Stimulated activated CD4-positive, alpha-beta T cell treated with anti-CD3 and anti-CD28 coated beads, Interleukin-4, amount 100 ng/mL, for 4 hours (primary cell): ENCODE results near the gene CDC5L.
A peak's percentile ranks its signal among the peaks of the same experiment; 100 is the strongest.

Experiments used
- DNase-seq, 2 experiments: peaks; one replicate each; pipeline ENCODE4 v3.0.0-alpha.2; 2020

CDC5L gene

DNA sequence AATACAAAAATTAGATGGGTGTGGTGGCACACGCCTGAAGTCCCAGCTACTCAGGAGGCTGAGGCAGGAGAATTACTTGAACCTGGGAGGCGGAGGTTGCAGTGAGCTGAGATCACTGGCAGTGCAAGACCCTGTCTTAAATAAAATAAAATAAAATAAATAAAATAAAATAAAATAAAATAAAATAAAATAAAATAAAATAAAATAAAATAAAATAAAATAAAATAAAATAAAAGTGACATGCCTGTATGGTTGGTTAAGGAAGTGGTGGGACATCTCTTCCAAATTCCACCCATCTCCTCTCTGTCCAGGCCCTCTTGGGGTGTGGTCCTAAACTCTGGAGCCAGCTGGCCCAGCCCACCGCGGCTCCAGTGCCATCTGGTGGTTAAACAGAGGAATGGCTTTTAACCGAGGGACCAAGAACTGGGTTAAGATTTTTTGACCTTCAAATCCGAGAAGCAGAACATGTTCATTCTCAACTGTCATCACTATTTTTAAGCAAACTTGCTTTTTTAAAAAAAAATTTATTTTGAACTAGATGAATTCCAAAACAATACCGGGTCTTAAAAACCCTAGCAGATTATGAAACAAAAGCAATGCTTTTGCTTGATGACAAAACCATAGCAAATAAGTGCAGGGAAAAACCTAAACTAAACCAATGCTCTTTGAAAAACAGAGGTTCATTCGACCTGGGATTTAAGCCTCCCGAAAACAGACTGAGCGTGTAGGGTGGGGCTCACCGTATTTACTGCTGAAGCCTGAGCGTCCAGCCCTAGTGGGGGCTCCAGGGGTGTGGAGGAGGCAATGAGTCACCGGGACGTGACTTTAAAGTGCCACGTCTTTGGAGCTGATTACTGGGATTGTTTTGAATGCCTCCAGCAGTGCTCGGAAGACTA, 68.8 kb downstream of the CDC5L start:
- DNase-seq: peak; percentile 12 to 36

DNA sequence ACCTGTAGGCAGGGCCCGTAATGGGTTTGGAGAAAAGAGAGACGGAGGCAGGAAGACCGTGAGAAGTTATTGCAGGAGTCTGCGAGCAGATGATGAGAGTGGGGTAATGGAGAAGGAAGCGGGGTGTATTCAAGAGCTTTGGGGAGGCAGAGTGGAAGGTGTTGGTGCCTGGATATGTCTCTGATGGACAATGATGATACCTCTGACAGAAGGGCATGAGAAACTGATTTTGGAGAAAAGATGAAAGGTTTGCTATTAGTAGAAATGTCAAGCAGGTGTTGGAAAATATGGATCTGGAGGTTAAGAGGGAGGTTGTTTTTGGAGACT, 69.4 kb downstream of the CDC5L start:
- no peak for DNase-seq

- DNase-seq: no peak
These were observed 70.1 kb downstream of the CDC5L start for GRCh38 chr6:44457596-44457995.

DNA sequence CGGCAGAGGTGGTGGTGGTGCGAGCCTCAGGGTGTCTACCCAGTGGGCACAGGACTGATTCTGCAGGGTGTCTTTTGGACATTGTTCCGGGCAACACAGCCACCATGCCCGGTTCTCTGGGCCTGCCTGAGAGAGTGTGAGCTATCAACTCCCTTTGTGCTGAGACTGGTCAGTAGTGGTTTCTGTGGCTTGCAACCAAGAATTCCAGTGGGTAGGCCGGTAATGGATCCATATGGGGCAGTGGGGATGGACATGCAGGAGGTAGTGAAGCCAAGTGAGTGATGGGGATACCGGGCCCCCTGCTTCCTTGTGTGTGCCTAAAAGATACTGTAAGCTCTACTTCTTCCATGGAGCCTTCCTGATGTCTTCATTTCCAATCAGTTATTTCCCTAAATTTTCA, 71.0 kb downstream of the CDC5L start:
- no peak for DNase-seq

DNA sequence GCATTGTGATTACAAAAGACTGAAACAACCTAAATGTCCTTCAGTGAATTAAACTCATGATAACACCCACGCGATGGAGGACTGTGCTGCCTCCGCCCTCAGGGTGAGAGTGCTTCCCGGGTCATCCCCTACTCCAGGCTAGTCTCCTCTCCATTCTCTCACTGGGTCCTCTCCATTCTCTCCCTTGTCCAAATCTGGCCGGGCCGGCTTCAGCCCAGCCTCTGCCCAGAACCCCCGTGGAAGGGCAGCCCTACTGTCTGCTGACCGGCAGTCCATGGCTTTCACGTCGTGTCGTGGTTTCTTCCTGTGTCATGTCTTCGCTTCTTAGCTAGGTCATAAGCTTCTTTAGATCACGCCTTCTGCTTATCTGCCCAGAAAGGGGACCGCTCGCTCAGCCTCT, 74.8 kb downstream of the CDC5L start:
- DNase-seq: no peak

DNA sequence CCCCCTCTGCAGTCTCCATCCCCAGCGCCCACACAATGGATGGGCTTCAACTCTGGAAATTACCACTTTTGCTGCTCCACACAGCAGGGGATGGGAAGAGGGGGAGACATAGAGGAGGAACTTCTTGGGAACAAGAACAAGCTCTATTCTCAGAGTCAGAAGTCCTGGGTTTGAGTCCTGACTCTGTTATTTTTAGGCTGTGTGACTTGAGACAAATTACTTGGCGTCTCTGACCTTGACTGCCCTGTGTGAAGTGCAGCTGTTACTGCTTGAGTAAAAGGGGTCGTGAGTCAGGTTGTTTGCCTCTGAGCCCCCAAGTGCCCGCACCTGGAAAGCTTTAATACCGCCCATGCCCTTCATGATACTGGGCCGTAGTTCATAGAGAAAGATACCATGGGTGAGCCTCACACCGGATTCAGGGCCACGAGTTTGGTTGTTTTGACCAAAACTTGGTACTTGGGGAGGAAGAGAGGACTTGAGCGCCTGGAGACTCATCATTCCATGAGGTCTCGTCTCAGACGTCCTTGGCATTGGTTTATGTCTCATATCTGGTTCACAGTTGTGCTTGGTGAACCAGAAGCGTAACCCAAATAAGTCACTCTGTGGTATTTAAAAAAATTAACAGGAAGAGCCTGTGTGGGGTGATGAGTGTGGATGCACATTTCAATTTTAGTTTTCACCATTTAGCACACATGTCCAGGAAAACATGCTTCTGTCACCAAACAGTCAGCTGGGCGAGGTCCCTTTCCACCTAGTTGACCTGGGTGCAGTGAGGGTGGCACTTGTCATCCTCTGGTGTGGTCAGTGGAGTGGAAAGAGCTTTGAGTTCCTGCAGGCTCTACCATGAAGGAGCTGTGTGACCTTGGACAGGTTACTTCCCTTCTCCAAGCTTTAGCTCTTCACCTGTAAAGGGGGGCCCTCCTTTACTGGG, 75.6 kb downstream of the CDC5L start:
- no peak for DNase-seq

GRCh38 chr6:44463728-44464450, 76.4 kb downstream of the CDC5L start:
- no peak for DNase-seq

DNA sequence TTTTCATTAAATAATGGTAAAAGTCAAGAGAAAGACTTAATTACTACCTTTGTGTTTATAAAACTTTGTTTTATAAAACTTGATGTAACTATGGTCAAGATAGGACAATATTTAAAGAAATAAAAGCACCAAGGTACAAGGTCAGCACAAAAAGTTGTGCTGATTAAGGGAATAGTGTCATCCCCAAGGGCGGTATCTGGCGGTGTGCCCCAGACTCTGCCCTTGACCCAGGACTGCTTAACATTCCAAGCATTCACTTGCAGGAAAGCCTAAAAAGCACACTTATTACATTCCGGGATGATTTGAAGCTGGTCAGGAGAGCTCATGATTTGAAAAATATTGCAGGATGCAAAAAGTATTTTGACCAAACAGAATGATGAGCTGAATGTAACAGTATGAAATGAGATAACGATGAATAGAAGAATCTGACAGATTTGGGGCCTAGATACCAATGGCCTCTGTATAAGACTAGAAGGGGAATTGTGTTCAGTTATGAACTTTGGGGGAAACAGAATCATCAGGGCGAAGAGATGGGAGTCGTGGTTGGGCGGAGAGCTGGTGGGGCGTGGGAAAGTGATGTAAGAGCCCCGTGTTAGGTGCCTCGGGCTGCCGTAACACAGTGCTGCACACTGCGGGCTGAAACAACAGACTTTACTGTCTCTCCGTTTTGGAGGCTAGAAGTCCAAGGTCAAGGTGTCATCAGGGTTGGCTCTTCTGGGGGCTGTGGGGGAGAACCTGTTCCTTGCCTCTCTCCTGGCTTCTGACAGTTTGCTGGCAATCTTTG, 77.2 kb downstream of the CDC5L start:
- DNase-seq: no peak

- no peak for DNase-seq
These were observed 79.4 kb downstream of the CDC5L start for GRCh38 chr6:44466955-44467354.

GRCh38 chr6:44468835-44469234, 81.3 kb downstream of the CDC5L start:
- no peak for DNase-seq

- no peak for DNase-seq
These were observed 82.6 kb downstream of the CDC5L start for GRCh38 chr6:44470115-44470464.

DNA sequence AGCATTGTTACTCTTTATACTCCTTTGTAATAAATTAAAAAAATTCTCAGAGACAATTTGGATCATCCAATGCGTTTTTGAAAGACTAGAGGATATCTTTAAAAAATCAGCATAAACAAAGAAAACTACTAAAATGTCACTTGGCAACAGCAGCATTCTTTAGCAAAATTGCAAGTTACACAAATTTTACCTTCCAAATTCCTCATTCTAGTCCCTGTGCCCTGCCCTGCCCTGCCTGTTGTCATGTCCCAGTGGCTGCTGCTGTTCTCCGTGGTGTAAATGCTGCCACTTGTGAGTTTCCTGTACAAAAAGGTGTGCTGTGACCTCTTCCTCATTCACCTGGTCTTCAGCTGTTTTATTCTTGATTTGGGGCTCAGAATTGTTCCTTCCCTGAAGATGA, 83.2 kb downstream of the CDC5L start:
- no peak for DNase-seq

DNA sequence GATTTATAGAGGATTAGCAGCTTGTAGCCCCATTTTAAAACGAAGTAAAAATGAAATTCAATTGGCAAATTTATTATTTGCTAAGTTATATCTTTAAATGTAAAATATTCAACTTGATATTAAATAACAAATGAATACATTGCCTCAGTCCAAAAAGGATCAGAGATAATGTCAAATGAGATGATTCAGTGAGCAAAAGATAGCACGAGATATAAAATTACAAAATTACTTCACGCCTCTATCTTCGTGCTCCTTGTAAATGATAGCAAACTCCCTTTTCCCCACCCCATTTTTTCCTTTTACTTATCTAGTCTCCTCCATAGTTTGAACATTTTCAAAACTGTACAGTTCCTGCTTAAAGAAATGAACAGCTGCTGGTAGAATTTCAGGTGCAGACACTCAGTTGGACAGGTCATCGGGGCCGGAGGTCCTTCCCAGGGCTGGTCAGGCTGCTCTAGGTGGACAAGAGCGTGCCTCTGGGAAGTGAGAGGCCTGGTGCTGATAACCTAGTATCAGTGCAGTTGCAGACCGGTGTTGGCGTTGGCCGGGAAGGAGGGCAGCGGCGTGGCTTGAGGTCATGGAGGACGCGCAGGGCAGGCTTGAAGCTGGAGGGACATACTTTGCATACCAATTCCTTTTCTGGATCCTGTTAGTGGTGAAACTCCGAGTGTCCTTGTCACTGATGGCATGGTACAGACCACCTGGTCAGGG, 83.9 kb downstream of the CDC5L start:
- DNase-seq: no peak

- no peak for DNase-seq
These were observed 84.9 kb downstream of the CDC5L start for GRCh38 chr6:44472250-44472945.

GRCh38 chr6:44473393-44474189, 86.1 kb downstream of the CDC5L start:
- no peak for DNase-seq

GRCh38 chr6:44474190-44474631, 86.7 kb downstream of the CDC5L start:
- DNase-seq: no peak

GRCh38 chr6:44474643-44475042, 87.1 kb downstream of the CDC5L start:
- DNase-seq: no peak

- DNase-seq: no peak
These were observed 87.9 kb downstream of the CDC5L start for GRCh38 chr6:44475417-44475778.

DNA sequence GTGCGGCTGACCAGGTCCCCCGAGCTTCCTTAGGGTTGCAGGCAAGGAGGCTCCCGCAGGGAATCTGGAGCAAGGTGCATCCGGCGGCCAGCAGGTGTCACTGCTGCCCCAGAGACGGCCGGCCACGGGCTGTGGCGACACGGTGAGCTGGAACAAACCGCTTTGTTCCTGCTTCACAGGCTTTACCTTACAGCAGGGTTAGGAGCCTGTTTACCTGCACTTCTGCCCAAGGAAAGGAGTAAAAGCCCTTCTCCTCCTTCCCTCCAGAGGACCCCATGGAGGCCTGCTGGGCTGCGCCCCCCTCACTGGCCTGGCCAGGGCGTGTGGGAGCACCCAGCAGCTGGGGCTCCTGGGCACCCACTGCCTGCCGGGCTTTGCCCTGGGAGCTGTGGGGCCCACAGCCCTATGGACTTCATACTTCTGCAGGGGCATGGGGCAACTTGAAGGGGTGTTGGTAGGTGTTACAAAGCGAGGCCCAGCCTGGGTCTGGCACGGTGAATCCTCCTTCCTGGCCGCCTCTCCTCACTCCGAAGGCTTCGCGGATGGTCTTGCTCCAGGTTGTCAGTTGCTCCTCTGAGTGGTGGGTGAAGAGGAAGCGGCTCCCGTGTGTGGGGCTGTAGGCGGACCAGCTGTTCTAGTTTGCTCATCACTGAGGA, 88.4 kb downstream of the CDC5L start:
- DNase-seq: peak; percentile 43 to 68

- DNase-seq: no peak
These were observed 89.3 kb downstream of the CDC5L start for GRCh38 chr6:44476849-44477248.
